ENCODE results near the gene UNC13B. TPM values are rescaled to one million over a fixed set of nuclear protein-coding genes. Genes with fewer than 3 reads are reported as not detected.

UNC13B gene
- total RNA-seq, 2 donors from 2014 or later, result 12.9 to 14.6 TPM

- Histone ChIP-seq H3K27ac (no peak overlapping the region), H3K9me3 (no peaks in the 10 kb centered on the region), H3K4me3 (no peak overlapping the region), H3K4me1 (peaks cover 0 to under 1% of the 10 kb centered on the region in 2 donors), H3K27me3 (no peaks in the 10 kb centered on the region), H3K36me3 (no peaks in the 10 kb centered on the region)
- DNase-seq (ENCODE audit: low spot score), result no peak
- TF ChIP-seq, protein P1, sequence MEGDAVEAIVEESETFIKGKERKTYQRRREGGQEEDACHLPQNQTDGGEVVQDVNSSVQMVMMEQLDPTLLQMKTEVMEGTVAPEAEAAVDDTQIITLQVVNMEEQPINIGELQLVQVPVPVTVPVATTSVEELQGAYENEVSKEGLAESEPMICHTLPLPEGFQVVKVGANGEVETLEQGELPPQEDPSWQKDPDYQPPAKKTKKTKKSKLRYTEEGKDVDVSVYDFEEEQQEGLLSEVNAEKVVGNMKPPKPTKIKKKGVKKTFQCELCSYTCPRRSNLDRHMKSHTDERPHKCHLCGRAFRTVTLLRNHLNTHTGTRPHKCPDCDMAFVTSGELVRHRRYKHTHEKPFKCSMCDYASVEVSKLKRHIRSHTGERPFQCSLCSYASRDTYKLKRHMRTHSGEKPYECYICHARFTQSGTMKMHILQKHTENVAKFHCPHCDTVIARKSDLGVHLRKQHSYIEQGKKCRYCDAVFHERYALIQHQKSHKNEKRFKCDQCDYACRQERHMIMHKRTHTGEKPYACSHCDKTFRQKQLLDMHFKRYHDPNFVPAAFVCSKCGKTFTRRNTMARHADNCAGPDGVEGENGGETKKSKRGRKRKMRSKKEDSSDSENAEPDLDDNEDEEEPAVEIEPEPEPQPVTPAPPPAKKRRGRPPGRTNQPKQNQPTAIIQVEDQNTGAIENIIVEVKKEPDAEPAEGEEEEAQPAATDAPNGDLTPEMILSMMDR (IDR thresholded peaks at IDR 0.05), result no peak
These were observed 173.4 kb downstream of the UNC13B start for GRCh38 chr9:35335164-35335563.

- no peak for DNase-seq (ENCODE audit: low spot score)
- H3K9me3 ChIP-seq, result no peaks in the 10 kb centered on the region
- peaks cover 0 to 26% of the 10 kb centered on the region in 2 donors for H3K4me1 ChIP-seq
- H3K36me3 ChIP-seq, result no peaks in the 10 kb centered on the region
- no peak overlapping the region for H3K4me3 ChIP-seq
- TF ChIP-seq, protein P1 (IDR thresholded peaks at IDR 0.05), result no peak
- H3K27me3 ChIP-seq, result no peaks in the 10 kb centered on the region
- no peak overlapping the region for H3K27ac ChIP-seq
These were observed 176.3 kb downstream of the UNC13B start for GRCh38 chr9:35338086-35338485.

DNA sequence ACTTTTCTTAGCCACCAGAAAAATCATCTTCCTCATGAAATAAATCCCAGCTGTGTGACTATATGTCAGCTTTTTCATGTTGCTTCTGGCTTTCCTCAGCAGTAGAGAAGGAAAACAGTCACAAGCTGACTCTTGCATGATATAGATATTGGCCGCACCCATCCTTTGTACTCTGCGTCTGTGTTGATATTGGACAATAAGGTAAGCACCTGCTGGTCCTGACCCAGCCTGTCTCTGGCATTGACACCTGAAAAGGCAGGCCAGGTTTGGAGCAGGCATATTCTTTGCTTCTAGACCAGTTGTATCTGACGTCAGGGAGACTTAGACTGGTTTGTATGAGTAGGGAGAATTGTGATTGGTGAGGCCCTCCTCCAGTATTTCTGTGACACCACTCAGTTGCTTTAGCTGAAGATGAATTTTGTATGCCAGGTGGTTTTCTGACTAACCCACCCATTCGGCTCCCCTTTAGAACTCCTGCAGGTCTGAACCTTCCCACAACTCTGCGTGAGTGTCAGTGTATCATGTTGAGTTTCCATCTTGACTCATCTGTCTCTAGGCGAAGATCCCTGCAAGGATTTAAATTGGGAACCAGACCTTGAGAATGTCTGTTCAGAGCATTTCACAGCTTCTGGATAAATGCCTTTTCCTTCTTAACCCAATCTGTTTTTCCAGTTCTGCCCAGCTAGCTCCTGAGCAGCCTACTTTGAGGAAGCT lies 176.9 kb downstream of the UNC13B start:
- H3K9me3 ChIP-seq, result no peaks in the 10 kb centered on the region
- H3K27me3 ChIP-seq, result no peaks in the 10 kb centered on the region
- DNase-seq (ENCODE audit: low spot score), result no peak
- peaks cover 0 to 26% of the 10 kb centered on the region in 2 donors for H3K4me1 ChIP-seq
- TF ChIP-seq, protein P1 (IDR thresholded peaks at IDR 0.05), result no peak
- H3K4me3 ChIP-seq, result no peak overlapping the region
- H3K27ac ChIP-seq, result no peak overlapping the region
- H3K36me3 ChIP-seq, result no peaks in the 10 kb centered on the region

GRCh38 chr9:35340046-35340445 lies 178.2 kb downstream of the UNC13B start:
- TF ChIP-seq, protein P1 (IDR thresholded peaks at IDR 0.05), result no peak
- Histone ChIP-seq H3K27ac (no peak overlapping the region), H3K4me3 (no peak overlapping the region), H3K9me3 (no peaks in the 10 kb centered on the region), H3K4me1 (peaks cover 0 to 26% of the 10 kb centered on the region in 2 donors), H3K36me3 (no peaks in the 10 kb centered on the region), H3K27me3 (no peaks in the 10 kb centered on the region)
- DNase-seq (ENCODE audit: low spot score), result no peak

GRCh38 chr9:35341021-35341420 lies 179.2 kb downstream of the UNC13B start:
- DNase-seq (ENCODE audit: low spot score), result no peak
- H3K4me3 ChIP-seq, result peak overlapping the region in 1 of 2 donors; percentile 34
- no peaks in the 10 kb centered on the region for H3K9me3 ChIP-seq
- TF ChIP-seq, protein P1 (IDR thresholded peaks at IDR 0.05), result no peak
- peak overlapping the region; percentile 44 to 57 for H3K27ac ChIP-seq
- peaks cover 0 to 26% of the 10 kb centered on the region in 2 donors for H3K4me1 ChIP-seq
- H3K36me3 ChIP-seq, result no peaks in the 10 kb centered on the region
- no peaks in the 10 kb centered on the region for H3K27me3 ChIP-seq

DNA sequence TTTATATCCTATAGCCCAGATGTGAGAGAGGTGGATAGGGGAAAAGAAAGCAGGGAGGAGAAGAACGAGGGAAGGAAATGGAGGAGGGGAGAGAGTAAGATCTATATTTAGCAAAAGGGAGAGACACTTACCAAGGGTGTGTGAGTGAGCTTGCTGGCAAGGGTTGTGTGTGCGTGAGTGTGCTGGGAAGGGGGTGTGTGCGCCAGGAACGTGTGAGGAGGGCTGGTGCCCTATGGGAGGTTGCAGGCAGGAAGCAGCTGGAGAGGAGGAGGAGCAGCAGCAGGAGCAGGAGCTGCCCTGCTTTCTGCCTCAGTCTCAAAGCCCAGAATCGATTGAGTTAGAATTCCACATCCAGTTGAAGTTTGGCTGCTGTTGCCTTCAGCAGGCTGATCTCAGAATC lies 179.8 kb downstream of the UNC13B start:
- H3K9me3 ChIP-seq, result no peaks in the 10 kb centered on the region

More for the DNA sequence above, 179.8 kb downstream of the UNC13B start:
- TF ChIP-seq, protein P1 (IDR thresholded peaks at IDR 0.05), result no peak
- H3K36me3 ChIP-seq, result no peaks in the 10 kb centered on the region
- peak overlapping the region; percentile 44 to 57 for H3K27ac ChIP-seq
- peak; percentile 60 for DNase-seq (ENCODE audit: low spot score)
- no peaks in the 10 kb centered on the region for H3K27me3 ChIP-seq
- peak overlapping the region; percentile 13 to 34 for H3K4me3 ChIP-seq
- H3K4me1 ChIP-seq, result peaks cover 0 to 26% of the 10 kb centered on the region in 2 donors
